GM21723 (cell line): ENCODE results near the gene ZNF169.
"Not testable (repeated sequence)": the region's sequence is repeated elsewhere in the genome, so short reads cannot be mapped to it uniquely, and the experiment has no call there.

ENCODE experiments used
- ATAC-seq: cut with Tn5 transposase; IDR thresholded peaks from one replicate; pipeline ENCODE4 v1.9.1; 2021; ENCODE audit warnings: mild to moderate bottlenecking, moderate library complexity; ENCODE audit not compliant: unreplicated experiment

The ZNF169 gene

DNA sequence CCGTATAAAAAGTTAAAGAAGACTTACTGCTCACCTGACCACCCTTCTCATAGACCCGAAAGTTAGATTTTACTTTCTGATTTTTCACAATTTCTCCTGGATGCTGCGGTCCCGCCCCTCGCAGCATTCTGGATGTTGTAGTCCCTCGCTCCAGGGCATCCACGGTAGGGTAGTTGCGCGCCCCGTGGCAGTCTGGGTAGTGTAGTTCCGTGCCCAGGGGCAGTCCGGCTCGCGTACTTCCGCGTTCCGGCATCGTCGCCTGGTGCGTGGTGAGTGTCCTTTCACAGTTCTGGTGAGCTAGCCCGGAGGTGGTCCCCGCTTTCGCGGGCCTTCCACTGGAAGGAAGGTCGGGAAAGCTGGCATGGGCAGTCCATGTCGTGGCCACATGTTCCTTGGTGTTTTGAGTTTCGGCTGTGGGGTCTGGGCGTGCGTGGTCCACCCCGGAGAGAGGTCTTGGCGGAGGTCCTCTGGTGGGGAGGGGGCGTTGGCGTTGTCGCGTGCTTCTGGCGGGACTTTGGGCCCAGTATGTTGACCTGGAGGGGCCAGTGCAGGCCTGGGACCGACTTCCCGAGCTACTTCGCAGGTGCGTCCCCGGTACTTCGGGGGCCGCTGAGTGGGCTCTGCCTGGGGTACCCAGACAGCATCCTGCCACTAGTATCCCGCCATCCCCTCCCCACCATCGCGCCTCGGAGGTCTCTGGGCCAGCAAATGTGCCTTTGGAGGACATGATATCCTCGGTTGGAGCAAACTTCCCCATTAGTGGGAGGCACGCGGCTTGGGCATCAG lies at the start of gene ZNF169:
TSS of gene ZNF169 (plus strand) at position 222 of the 786 bp plus-strand sequence. CDS start 19,515 bp downstream, outside the sequence.
- ATAC-seq: peak; percentile 100

DNA sequence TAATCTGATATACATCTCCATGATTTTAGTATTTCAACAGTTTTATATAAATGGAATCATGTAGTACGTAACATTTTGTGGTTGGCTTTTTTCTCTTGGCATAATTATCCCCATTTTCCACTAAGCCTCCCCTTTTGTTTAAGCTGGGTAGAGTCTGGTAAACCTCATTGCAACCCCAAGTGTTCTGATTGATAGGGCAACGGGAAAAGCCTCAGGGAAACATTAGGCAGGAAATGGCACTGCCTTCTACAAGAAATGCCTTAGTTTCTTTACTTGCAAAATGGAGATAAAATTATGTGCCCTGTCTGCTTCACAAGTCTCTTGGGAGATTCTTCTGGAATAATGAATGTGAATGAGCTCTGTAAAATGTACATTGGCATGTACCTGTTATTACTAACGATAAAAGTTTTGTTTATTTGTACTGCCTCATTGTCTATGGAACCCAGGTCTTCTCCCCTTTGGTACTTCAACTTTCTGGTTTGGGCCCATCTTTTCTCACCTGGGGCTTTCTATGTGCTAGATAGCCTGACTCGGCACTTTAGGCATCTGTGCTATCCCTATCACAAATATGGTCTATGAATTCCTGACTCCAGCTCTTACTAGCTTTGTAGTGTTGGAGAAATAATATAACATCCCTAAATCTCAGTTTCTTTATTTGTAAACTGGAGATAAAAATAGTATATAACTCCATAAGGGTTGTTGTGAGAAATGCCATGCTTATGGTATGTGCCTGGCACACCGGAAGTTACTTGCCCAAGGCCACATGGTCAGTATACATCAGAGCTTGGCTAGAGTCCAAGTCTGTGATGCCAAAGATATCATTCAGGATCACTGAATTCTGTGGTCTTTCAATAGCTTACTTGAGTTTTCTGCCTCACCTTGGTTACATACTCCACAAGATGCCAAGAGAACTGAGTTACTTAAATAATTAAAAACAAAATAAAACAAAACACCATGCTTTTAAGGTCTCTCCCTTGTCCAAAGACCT lies 48.2 kb upstream of the ZNF169 start:
- ATAC-seq: no peak

DNA sequence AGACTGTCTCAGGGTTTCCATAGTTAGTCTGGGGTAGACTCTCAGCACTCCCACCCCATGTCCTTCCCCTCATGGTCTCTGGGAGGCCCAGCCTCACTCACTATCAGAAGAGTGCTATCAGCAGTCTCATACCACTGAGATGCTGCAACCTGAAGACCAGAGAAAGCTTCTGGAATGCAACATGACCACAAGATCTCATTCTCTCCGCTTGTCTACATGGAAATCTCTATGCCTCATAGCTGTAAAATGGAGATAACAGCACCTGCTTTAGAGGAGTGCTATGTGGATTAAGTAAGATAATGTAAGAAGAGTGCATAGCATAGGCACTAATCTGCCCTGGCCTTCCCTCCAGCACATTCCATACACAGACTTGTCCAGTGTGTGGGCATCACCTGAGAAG lies 47.0 kb upstream of the ZNF169 start:
- no peak for ATAC-seq

DNA sequence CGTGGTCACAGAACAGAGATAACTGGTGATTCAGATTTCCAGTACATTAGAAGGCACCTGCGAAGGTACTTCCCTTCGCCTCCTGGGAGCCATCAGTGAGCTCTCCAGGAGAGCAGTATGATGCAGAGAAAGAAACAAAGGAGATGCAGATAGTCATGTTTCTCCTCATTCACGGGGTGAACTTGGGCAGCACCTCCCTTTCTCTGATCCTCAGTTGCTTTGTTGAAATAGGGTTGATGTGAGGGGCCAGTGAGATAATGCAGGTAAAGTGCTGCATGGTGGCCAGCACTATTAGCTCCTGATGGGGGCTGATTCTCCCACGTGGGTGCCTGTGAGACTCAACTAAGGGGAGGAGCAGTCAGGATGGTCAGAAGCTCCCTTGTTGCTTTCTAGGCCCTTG lies 46.6 kb upstream of the ZNF169 start:
- ATAC-seq: no peak

DNA sequence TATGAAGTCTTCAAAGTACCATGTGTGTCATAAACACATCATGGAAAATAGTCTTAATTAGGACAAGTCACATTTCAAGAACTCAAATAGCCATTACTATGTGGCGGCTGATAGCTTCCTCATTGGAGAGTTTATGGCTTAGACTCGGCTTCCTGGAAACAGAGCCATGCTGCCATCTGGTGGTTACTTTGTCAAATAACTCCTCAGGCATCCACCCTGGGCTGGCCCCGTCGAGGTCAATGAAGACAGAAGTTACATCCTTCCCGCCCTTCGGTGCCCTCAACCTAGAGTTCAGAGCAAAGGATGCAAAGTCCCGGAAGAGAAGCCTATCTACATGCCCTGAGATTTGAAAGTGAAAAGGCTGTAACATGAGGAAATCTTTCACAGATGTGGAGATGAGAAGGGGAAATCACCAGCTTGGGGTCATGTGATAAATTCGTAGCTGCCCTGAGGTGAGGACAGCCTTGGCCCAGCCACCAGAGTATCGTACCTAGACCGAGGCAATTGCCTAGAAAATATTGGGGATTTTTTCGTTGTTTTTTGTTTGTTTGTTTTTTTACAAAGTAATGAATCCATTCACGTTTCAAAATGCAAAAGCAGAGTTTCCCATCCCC lies 45.5 kb upstream of the ZNF169 start:
- ATAC-seq: peak; percentile 84

DNA sequence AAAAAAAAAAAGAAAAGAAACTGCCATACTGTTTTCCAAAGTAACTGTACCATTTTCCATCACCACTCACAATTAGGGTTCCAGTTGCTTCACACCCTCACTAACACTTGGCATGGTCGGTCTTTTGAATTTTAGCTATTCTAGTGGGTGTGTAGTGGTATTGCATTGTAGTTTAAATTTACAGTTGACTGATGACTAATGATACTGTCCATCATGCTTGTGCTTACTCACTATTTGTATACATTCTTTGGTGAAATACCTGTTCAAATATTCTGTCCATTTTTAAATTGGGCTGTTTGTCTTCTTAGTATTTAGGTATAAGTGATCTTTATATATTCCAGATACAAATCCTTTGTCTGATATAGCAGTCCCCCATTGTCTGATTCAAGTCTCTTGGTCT lies 36.2 kb upstream of the ZNF169 start:
- ATAC-seq: no peak

DNA sequence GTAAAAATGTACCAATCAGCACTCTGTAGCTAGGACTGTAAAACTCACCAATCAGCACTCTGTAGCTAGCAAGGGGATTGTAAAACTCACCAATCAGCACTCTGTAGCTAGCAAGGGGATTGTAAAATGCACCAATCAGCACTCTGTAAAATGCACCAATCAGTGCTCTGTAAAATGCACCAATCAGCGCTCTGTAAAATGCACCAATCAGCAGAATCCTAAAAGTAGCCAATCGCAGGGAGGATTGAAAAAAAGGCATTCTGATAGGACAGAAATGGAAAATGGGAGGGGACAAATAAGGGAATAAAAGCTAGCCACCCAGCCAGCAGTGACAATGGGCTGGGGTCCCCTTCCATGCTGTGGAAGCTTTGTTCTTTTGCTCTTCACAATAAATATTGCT lies 33.7 kb upstream of the ZNF169 start:
- not testable (repeated sequence) for ATAC-seq

DNA sequence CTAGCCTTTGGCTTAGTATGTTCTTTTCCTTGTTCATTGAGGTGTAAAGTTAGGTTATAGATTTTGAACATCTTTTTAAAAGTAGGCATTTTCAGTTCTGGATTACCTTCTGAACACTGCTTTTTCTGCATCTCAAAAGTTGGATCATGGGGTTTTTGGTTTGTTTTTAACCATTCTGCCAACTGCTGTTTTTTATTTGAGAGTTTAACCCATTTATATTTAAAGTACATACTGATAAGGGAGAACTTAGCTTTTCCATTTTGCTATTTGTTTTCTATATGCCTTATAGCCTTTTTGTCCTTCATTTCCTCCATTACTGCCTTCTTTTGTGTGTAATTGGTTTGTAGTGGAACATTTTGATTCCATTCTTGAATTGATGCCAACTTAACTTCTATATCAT lies 30.5 kb upstream of the ZNF169 start:
- ATAC-seq: no peak

DNA sequence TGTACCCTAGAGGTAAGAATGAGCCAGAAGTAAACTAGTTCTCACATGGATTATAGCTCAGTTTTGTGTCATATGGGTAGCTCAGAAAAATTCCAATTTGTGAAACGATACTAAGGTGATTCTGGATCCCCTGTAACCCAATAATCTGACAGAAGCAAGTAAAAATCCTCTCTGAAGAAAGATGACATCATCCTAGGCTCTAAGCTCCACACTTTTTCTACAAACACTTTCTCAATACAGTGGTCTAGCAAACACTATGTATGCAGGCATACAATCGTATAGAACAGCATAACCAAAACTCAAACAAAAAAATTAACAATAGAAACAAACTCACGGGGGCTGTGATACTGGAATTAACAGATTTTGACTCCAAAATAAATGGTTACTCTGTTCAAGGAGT lies 26.7 kb upstream of the ZNF169 start:
- no peak for ATAC-seq

DNA sequence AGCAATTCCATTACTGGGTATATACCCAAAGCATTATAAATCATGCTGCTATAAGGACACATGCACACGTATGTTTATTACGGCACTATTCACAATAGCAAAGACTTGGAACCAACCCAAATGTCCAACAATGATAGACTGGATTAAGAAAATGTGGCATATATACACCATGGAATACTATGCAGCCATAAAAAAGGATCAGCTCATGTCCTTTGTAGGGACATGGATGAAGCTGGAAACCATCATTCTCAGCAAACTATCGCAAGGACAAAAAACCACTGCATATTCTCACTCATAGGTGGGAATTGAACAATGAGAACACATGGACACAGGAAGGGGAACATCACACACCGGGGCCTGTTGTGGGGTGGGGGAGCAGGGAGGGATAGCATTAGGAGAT lies 18.0 kb upstream of the ZNF169 start:
- ATAC-seq: not testable (repeated sequence)

DNA sequence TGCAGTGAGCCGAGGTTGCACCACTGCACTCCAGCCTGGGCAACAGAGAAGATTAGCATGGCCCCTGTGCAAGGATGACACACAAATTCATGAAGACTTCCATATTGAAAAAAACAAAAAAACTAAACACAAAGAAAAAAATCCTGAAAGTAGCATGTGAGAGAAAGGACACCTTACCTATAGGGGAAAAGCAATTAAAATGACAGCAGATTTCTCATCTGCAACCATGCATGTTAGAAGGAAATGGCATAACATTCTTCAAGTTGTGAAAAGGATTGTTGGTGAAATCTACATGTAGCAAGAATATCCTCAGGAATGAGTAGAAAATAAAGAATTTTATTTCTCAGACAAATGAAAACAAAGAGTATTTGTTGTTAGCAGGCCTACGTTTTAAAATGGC lies 13.4 kb upstream of the ZNF169 start:
- no peak for ATAC-seq

DNA sequence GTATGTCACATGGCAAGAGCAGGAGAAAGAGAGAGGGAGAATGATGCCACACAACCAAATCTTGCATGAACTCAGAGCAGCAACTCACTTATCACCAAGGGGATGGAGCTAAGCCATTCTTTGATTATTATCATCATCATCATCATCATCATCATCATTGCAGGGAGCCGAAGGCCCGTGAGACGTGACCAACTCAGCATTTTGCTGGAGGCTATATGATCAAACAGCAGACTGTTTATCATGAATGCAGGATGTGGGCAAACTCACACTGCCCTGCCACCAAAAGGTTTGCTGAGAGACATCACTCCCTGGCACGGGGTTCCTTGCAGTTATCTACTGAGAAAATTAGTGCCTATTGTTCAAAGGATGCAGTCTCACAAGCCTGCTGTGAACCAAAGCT lies 8.6 kb upstream of the ZNF169 start:
- ATAC-seq: no peak

DNA sequence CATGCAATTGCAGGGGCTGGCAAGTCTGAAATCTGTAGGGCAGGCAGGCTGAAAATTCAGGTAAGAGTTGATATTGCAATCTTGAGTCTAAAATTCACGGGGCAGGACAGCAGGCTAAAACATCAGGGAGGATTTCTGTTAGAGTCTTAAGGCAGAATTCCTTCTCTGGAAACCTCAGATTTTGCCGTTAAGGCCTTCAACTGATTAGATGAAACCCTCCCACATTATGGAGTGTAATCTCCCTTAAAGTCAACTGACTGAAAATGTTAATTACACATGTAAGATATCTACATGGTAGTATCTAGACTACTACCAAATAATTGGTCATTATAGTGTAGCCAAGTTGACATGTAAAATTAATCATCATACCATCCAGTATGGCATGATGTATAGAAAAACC lies 3.1 kb upstream of the ZNF169 start:
- no peak for ATAC-seq

DNA sequence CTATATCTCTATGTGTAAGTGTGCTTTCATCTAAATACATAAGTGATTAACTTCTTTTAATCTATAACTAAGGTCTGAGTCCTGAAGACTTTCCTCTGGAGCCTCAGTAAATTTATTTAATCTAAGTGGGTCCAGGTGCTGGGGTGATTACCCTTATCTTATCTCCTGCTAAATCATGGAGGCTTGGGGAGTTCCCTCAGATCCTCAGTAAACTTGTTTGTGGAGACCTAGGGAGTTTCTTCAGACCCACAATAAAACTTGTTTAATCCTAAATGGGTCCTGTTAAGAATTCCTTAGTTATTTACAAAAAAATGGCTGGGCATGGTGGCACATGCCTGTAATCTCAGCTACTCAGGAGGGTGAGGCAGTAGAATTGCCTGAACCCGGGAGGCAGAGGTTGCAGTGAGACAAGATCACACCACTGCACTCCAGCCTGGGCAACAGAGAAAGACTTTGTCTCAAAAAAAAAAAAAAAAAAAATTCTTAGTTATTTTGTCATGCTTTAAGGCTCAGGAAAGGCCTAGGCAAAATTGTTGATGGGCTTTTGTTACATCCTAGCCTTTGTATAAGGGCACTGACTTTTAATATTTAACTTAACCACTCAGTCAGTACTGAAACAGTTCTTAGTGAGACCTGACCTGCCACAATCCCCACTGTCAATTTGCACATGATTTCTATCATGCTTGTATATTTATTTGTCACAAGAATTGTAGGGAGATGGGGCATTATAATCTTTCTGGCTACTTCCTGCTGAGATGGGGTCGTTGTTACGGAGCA lies 6.7 kb downstream of the ZNF169 start:
- not testable (repeated sequence) for ATAC-seq

DNA sequence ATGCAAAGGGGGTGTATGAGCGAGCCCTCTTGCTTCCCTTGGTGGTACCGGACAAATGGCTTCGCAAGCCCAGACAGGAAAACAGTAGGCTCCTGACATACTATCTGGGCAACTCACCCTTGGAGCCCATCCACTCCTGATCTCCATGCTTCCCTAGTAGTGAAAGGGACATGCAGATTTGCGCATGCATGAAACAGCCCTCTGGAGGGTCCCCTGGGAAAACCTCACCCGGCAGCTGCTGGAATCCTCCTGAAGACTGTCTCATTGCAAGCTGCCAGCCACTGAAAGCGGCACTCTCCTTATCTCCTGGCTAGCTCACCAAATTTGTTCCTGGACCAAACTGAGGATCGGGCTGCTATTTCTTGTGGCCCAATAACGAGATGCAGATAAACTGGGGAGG lies 10.2 kb downstream of the ZNF169 start:
- no peak for ATAC-seq

DNA sequence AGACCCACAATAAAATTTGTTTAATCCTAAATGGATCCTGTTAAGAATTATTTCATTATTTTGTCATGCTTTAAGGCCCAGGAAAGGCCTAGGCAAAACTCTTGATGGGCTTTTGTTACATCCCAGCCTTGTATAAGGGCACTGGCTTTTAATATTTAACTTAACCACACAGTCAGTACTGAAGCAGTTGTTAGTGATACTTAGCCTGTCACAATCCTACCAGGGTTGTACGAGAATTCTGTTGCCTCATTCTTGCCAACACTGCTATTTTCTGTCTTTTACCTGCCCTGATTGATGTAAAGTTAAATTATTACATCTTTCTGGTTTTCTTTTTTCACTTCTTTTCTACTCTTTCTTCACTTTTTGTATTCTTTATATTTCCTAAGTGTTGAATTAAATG lies 10.9 kb downstream of the ZNF169 start:
- no peak for ATAC-seq

DNA sequence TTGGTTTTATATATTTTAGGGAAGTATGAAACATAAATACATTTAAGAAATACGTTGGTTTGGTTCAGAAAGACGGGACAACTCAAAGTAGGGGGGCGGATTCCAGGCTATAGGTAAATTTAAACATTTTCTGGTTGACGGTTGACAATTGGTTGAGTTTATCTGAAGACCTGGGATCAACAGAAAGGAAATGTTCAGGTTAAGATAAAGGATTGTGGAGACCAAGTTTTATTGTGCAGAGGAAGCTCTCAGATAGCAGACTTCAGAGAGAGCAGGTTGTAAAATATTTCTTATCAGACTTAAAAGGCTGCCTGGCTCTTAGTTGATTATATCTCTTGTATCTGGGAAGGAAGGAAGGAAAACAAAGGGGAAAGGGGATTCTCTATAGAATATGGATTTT lies 17.9 kb downstream of the ZNF169 start:
- not testable (repeated sequence) for ATAC-seq

DNA sequence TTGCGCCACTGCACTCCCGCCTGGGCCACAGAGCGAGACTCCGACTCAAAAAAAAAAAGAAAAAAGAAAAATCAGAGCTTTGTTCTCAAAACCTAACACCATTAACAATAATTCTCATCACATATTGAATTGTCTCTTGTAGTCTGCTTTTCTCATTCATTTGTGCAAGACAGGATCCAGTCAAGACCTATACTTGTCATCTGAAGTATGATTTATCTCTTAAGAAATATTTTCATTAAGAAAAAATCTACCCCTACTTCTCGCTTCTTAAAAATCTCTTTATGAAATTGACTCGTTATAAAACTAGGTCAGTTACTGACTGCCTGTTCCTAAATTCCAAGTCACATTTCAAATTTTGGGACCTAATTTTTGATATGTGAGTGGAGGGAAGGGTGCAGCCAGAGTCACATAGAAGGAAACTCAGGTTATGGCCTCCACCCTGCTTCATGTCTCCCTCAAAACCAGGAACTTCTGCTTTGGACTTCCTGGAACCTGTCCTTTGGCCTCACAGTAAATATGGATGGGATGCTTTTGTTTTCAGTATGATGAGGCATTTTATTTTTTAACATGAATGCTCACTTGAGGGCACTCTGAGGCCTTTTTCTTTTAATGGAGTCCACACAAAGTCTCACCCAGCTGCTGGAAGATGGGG lies 18.9 kb downstream of the ZNF169 start:
- no peak for ATAC-seq

DNA sequence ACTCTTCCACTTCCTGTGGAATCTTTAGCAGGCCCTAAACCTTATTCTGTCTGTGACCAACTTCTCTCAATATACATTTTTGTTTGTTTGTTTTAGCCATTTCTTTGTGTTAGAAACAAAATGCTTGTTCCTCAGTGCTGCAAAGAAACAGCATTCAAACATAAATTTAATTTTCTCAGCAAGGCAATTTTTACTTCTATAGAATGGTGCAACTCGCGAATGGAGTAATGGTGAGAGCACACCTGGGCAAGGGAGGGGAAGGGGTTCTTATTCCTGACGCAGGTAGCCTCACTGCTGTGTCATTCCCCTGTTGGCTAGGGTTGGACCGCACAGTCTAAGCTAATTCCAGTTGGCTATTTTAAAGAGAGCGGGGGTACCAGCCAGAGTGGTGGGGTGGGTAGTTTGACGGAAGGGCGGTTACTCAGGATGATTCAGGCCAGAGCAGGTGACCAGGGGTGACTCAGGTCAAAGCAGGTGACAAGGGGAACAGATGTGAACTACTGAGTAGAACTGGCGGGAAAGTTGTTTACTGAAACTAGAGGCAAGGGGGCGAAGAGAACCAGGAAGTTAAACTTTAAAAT lies 21.4 kb downstream of the ZNF169 start:
- no peak for ATAC-seq

DNA sequence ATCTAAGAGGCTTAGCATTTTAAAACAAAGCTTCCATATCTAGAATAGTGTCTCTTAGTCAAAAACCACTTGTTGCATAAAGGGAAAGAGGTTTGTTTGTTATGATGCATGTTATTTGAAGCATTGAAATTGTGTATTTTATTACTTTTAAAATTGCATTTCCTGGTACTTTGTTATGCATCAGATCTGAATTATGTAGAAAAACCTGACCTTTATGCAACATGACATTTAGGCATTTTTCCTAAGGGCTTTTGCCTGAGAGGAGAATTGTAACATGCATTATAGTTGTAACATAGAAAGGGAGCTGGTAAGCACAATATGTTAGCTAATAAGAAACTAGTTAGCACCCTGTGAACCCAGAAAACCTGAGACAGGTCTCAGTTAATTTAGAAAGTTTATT lies 22.0 kb downstream of the ZNF169 start:
- no peak for ATAC-seq
